WTC11 (cell line): ENCODE data around the gene CAMSAP1.

Experiments
- NR2C2 ChIP-seq: sonication (generic); formaldehyde crosslinking; IDR thresholded peaks from 2 replicates; pipeline ENCODE4 v1.8.0; 2022; ENCODE audit warnings: mild to moderate bottlenecking, missing genetic modification reagents
- ZNF317 ChIP-seq: sonication (generic); formaldehyde crosslinking; IDR thresholded peaks from 2 replicates; pipeline ENCODE4 v1.8.1; 2023; ENCODE audit warnings: low read depth, mild to moderate bottlenecking, moderate library complexity, missing genetic modification reagents, borderline replicate concordance
- TF ChIP-seq, protein P1 (sequence below): fragments of 200-600 bp; IDR thresholded peaks from 2 replicates; pipeline ENCODE4 v1.8.0; 2022; ENCODE audit warnings: antibody characterized with exemption
- TF ChIP-seq, protein P2 (sequence below): sonication (generic); formaldehyde crosslinking; IDR thresholded peaks from 2 replicates; pipeline ENCODE4 v1.8.0; 2022; ENCODE audit warnings: mild to moderate bottlenecking, missing genetic modification reagents
- TF ChIP-seq, protein P3 (sequence below): sonication (generic); formaldehyde crosslinking; IDR thresholded peaks from 2 replicates; pipeline ENCODE4 v1.8.1; 2022; ENCODE audit warnings: mild to moderate bottlenecking, missing genetic modification reagents, moderate library complexity, borderline replicate concordance

DNA sequence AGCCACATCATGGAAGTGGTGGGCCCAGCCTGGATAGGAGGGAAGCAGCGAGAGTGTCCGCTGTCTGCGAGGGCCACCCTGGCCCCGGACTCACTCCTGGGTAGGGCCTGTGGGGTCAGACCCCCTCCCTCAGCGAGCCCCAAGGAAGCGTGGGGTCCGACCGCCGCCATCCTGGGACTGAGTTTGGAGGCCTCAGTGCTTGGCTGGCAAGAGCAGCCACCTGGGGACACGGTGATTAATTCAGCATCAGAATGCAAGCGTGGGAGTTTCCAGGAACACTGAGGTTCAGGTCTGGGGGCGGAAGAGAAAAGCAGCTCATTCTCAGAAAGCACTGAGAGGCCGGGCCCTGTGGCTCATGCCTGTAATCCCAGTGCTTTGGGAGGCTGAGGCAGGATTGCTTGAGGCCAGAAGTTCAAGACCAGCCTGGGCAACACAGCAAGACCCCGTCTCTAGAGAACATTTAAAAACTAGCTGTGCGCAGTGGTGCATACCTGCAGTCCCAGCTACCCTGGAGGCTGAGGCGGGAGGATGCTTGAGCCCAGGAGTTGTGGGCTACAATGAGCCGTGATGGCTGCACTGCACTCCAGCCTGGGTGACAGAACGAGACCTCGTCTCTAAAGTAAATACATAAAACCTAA is 18.3 kb upstream of the CAMSAP1 start:
- TF ChIP-seq ZNF317 (CRISPR knock-in tag) = no peak
- TF ChIP-seq, protein P1, sequence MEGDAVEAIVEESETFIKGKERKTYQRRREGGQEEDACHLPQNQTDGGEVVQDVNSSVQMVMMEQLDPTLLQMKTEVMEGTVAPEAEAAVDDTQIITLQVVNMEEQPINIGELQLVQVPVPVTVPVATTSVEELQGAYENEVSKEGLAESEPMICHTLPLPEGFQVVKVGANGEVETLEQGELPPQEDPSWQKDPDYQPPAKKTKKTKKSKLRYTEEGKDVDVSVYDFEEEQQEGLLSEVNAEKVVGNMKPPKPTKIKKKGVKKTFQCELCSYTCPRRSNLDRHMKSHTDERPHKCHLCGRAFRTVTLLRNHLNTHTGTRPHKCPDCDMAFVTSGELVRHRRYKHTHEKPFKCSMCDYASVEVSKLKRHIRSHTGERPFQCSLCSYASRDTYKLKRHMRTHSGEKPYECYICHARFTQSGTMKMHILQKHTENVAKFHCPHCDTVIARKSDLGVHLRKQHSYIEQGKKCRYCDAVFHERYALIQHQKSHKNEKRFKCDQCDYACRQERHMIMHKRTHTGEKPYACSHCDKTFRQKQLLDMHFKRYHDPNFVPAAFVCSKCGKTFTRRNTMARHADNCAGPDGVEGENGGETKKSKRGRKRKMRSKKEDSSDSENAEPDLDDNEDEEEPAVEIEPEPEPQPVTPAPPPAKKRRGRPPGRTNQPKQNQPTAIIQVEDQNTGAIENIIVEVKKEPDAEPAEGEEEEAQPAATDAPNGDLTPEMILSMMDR = no peak
- TF ChIP-seq, protein P2, sequence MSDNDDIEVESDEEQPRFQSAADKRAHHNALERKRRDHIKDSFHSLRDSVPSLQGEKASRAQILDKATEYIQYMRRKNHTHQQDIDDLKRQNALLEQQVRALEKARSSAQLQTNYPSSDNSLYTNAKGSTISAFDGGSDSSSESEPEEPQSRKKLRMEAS (CRISPR knock-in tag) = no peak
- TF ChIP-seq, protein P3, sequence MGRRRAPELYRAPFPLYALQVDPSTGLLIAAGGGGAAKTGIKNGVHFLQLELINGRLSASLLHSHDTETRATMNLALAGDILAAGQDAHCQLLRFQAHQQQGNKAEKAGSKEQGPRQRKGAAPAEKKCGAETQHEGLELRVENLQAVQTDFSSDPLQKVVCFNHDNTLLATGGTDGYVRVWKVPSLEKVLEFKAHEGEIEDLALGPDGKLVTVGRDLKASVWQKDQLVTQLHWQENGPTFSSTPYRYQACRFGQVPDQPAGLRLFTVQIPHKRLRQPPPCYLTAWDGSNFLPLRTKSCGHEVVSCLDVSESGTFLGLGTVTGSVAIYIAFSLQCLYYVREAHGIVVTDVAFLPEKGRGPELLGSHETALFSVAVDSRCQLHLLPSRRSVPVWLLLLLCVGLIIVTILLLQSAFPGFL (CRISPR knock-in tag) = no peak
- TF ChIP-seq NR2C2 (CRISPR knock-in tag) = no peak
